PC-9 (cell line): ENCODE measurements around the gene CCT8L2. TPM values are rescaled to one million over a fixed set of nuclear protein-coding genes. Genes with fewer than 3 reads are reported as not detected.
"Not testable (repeated sequence)": the region's sequence is repeated elsewhere in the genome, so short reads cannot be mapped to it uniquely, and the experiment has no call there.

Experiments
- BruUV-seq: library from RNA; stranded (reverse); fragments of 400-500 nt; replicated peaks from 2 replicates; lab custom pipeline; 2021; lab: Mats Ljungman, UMichigan
- CTCF ChIA-PET: fragments of 300-600 bp; sonication (Branson Sonifier 250); formaldehyde crosslinking; loops from one replicate; lab custom pipeline; 2022; ENCODE audit warnings: antibody characterized with exemption; lab: Charles Lee
- POLR2A ChIA-PET: fragments of 300-600 bp; sonication (Branson Sonifier 250); formaldehyde crosslinking; loops from one replicate; lab custom pipeline; 2022; ENCODE audit warnings: antibody characterized with exemption; ENCODE audit not compliant: unreplicated experiment; lab: Charles Lee
- DNase-seq, 2 experiments: peaks; one replicate each; pipeline versions ENCODE4 v3.0.0 to v3.0.0-alpha.2; 2015 to 2022; ENCODE audit warnings: mixed read lengths in 1 of 2
- H2AFZ ChIP-seq: fragments of 200-600 bp; sonication (generic); 2 replicates; pipeline ENCODE4 v1.8.1; 2017; ENCODE audit warnings: antibody characterized with exemption
- H3F3A ChIP-seq: fragments of 200-600 bp; sonication (generic); 2 replicates; pipeline ENCODE4 v1.8.1; 2017; ENCODE audit warnings: antibody characterized with exemption, mild to moderate bottlenecking, low read depth; ENCODE audit not compliant: insufficient read depth
- H3K27ac ChIP-seq: fragments of 200-600 bp; sonication (generic); 2 replicates; pipeline ENCODE4 v1.6.1; 2016; ENCODE audit warnings: mixed run types
- H3K27me3 ChIP-seq: fragments of 200-600 bp; sonication (generic); 2 replicates; pipeline ENCODE4 v1.6.1; 2016; ENCODE audit warnings: low read depth, mixed run types; ENCODE audit not compliant: insufficient read depth
- H3K36me3 ChIP-seq: fragments of 200-600 bp; sonication (generic); 2 replicates; pipeline ENCODE4 v1.6.1; 2016; ENCODE audit warnings: low read depth, mixed run types
- H3K4me1 ChIP-seq: fragments of 200-600 bp; sonication (generic); replicated peaks from 2 replicates; pipeline ENCODE4 v1.6.1; 2016; ENCODE audit warnings: mixed run types; ENCODE audit not compliant: insufficient read depth
- H3K4me2 ChIP-seq: fragments of 200-600 bp; sonication (generic); 2 replicates; pipeline ENCODE4 v1.6.1; 2017; ENCODE audit warnings: mixed run types
- H3K4me3 ChIP-seq: fragments of 200-600 bp; sonication (generic); 2 replicates; pipeline ENCODE4 v1.6.1; 2016; ENCODE audit warnings: mixed run types
- H3K79me2 ChIP-seq: fragments of 200-600 bp; sonication (generic); 2 replicates; pipeline ENCODE4 v1.6.1; 2017; ENCODE audit warnings: low read depth, mixed run types
- H3K9me2 ChIP-seq: fragments of 200-600 bp; sonication (generic); 2 replicates; pipeline ENCODE4 v1.8.1; 2017; ENCODE audit warnings: mild to moderate bottlenecking; ENCODE audit not compliant: insufficient read depth
- H3K9me3 ChIP-seq: fragments of 200-600 bp; sonication (generic); 2 replicates; pipeline ENCODE4 v1.8.1; 2016; ENCODE audit warnings: low read depth; ENCODE audit not compliant: insufficient read depth
- H4K20me1 ChIP-seq: fragments of 200-600 bp; sonication (generic); 2 replicates; pipeline ENCODE4 v1.8.1; 2017; ENCODE audit not compliant: insufficient read depth
- EZH2 ChIP-seq: fragments of 200-600 bp; sonication (generic); IDR thresholded peaks from 2 replicates; pipeline ENCODE4 v1.8.0; 2017; ENCODE audit warnings: antibody characterized with exemption, low read depth
- intact Hi-C: fragments of 100-400 bp; cut with micrococcal nuclease; formaldehyde crosslinking; loops from one replicate; pipeline ENCODE4 v1.10.0; 2022; ENCODE audit not compliant: unreplicated experiment
- total RNA-seq: library from RNA; stranded (reverse); gene quantifications from 2 replicates; pipeline ENCODE4 v1.2.3, GENCODE V29; 2021
- TF ChIP-seq, protein P1 (sequence below): fragments of 200-600 bp; sonication (generic); conservative IDR thresholded peaks from 2 replicates; pipeline ENCODE4 v1.6.1; 2017; ENCODE audit warnings: mixed run types, antibody characterized with exemption, mild to moderate bottlenecking, moderate library complexity

Gene CCT8L2
- total RNA-seq, 1 experiment from 2014 or later, result not detected

DNA sequence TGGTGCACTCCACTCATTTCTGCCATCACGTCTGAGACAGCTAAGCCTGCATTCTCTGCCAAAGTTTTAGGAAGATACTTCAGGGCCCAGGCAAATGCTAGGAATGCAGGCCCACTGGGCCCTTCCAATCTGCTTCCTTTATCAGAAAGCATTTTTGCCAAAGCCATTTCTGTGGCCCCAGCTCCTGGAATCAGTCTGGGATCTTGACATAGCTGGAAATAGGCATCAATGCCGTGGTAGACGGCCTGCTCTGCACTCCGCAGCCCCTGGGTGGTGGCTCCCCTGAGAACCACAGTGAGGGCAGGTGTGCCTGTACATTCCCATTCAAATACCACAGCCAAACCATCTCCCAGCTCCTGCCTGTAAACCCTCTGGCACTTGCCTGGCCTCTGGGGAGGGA, 1.5 kb downstream of the CCT8L2 start:
- H3F3A ChIP-seq, intact Hi-C loops, DNase-seq, H3K4me1 ChIP-seq, H4K20me1 ChIP-seq, POLR2A ChIA-PET, H3K27me3 ChIP-seq, H3K36me3 ChIP-seq, BruUV-seq, H3K9me3 ChIP-seq, H3K79me2 ChIP-seq, CTCF ChIA-PET, H3K4me3 ChIP-seq, H3K4me2 ChIP-seq, H2AFZ ChIP-seq, H3K27ac ChIP-seq, H3K9me2 ChIP-seq: not testable (repeated sequence)

- Histone ChIP-seq H3K9me2 (no peaks in the 10 kb centered on the region), H3F3A (no peaks in the 10 kb centered on the region), H3K4me2 (no peak overlapping the region), H3K27me3 (0 out of 2 replicates have a peak, but pooled peaks cover 6% of the 10 kb centered on the region), H3K9me3 (no peaks in the 10 kb centered on the region), H3K4me3 (no peak overlapping the region), H4K20me1 (no peaks in the 10 kb centered on the region), H3K79me2 (no peaks in the 10 kb centered on the region), H3K27ac (no peak overlapping the region), H3K4me1 (no peaks in the 10 kb centered on the region), H2AFZ (no peak overlapping the region), H3K36me3 (no peaks in the 10 kb centered on the region)
- DNase-seq, result no peak
- no TSS peak for BruUV-seq
- intact Hi-C loops, result no loop called here
- ChIA-PET CTCF (no interaction called here), POLR2A (no interaction called here)
- no peak for TF ChIP-seq EZH2
- TF ChIP-seq, protein P1, sequence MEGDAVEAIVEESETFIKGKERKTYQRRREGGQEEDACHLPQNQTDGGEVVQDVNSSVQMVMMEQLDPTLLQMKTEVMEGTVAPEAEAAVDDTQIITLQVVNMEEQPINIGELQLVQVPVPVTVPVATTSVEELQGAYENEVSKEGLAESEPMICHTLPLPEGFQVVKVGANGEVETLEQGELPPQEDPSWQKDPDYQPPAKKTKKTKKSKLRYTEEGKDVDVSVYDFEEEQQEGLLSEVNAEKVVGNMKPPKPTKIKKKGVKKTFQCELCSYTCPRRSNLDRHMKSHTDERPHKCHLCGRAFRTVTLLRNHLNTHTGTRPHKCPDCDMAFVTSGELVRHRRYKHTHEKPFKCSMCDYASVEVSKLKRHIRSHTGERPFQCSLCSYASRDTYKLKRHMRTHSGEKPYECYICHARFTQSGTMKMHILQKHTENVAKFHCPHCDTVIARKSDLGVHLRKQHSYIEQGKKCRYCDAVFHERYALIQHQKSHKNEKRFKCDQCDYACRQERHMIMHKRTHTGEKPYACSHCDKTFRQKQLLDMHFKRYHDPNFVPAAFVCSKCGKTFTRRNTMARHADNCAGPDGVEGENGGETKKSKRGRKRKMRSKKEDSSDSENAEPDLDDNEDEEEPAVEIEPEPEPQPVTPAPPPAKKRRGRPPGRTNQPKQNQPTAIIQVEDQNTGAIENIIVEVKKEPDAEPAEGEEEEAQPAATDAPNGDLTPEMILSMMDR, result no peak
Observed at GRCh38 chr22:16586991-16587390, 5.6 kb downstream of the CCT8L2 start.

DNA sequence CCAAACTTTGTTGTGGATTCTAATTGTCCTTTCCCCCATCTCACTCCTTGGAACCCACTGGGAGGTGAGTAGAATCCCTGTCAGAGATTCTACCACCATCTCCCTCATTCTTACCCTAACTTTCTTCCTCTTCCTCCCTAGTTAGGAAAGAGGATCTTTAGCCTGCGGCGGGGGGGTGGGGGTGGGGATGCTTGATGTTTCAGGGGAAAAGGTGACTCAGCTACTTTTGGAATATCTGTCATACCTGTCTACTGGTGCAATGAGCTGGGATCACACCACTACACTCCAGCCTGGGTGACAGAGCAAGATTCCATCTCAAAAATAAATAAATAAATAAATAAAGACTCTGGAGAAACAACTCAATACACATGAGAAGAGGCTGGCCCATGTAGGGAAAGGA, 6.4 kb downstream of the CCT8L2 start:
- CTCF ChIA-PET, result no interaction called here
- TF ChIP-seq, protein P1, result no peak
- TF ChIP-seq EZH2, result no peak
- BruUV-seq, result no TSS peak

DNA sequence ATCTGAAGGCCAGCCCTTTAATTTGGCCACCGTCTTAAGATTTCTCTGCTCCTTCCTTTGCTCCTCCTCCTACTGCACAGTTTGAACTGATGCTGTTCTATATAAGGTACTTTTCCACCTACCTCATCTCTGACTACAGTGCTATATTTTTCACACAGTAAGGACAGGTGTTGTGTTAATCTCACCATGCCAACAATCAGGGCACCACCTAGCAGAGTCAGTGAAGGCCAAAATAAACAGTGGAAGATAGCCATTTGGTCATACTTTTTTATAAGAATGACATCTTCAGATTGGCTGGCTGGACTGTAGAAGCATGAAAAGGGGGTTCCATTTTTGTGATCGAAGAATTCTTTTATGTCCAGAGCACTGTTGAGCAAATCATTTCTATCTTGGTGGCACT, 11.7 kb downstream of the CCT8L2 start:
- DNase-seq, result not testable (repeated sequence)

More for the DNA sequence above, 6.4 kb downstream of the CCT8L2 start:
- Histone ChIP-seq H3K79me2 (no peaks in the 10 kb centered on the region), H2AFZ (no peak overlapping the region), H4K20me1 (no peaks in the 10 kb centered on the region), H3K9me2 (no peaks in the 10 kb centered on the region), H3K4me1 (no peaks in the 10 kb centered on the region), H3K9me3 (no peaks in the 10 kb centered on the region), H3K36me3 (no peaks in the 10 kb centered on the region), H3F3A (no peaks in the 10 kb centered on the region), H3K27ac (no peak overlapping the region), H3K4me3 (no peak overlapping the region), H3K4me2 (no peak overlapping the region), H3K27me3 (0 out of 2 replicates have a peak, but pooled peaks cover 6% of the 10 kb centered on the region)
- intact Hi-C loops, result no loop called here
- POLR2A ChIA-PET, result no interaction called here
- DNase-seq, result no peak

DNA sequence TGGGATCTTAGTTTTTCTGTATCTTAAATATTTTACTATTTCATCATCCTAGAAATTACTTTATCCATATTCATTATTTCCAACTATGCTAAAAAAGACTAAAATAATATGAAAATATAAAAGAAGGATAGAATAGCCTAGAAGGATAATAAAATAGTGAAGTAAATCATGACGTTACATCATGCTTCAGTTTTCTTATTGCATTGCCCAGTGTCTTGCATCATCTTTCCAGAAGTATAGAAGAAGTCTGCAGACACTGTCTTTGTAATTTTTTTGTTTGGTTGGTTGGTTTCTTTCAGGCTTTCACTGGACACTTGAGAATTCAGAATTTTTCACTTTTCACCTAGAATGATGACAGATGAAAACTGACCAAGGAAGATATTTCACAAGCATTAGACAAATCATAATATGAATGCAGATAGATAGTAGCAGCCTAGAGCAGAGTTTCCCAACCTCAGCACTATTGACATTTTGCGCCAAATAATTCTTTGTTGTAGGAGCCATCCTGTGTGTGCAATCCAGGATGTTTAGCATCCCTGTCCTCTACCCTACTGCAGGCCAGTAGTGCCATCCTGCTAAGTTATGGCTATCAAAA, 23.3 kb downstream of the CCT8L2 start:
- H3K27ac ChIP-seq, H3K36me3 ChIP-seq, H3K4me1 ChIP-seq, POLR2A ChIA-PET, H3F3A ChIP-seq, H3K4me3 ChIP-seq, BruUV-seq, H3K9me2 ChIP-seq, intact Hi-C loops, H3K27me3 ChIP-seq, CTCF ChIA-PET, H3K79me2 ChIP-seq, H3K9me3 ChIP-seq, H3K4me2 ChIP-seq, DNase-seq, H2AFZ ChIP-seq, H4K20me1 ChIP-seq: not testable (repeated sequence)

More for the DNA sequence above, 11.7 kb downstream of the CCT8L2 start:
- POLR2A ChIA-PET, H3K79me2 ChIP-seq, H4K20me1 ChIP-seq, CTCF ChIA-PET, H3K36me3 ChIP-seq, intact Hi-C loops, H3K4me1 ChIP-seq, H3K27me3 ChIP-seq, H3K4me3 ChIP-seq, H3K9me2 ChIP-seq, H3F3A ChIP-seq, H2AFZ ChIP-seq, H3K4me2 ChIP-seq, BruUV-seq, H3K27ac ChIP-seq, H3K9me3 ChIP-seq: not testable (repeated sequence)
